ENCODE results near the gene GFOD2. TPM values are rescaled to one million over a fixed set of nuclear protein-coding genes. Genes with fewer than 3 reads are reported as not detected.

Gene GFOD2
- polyA plus RNA-seq, 3 donors, result 3.7 to 9.4 (median 3.8) TPM

DNA sequence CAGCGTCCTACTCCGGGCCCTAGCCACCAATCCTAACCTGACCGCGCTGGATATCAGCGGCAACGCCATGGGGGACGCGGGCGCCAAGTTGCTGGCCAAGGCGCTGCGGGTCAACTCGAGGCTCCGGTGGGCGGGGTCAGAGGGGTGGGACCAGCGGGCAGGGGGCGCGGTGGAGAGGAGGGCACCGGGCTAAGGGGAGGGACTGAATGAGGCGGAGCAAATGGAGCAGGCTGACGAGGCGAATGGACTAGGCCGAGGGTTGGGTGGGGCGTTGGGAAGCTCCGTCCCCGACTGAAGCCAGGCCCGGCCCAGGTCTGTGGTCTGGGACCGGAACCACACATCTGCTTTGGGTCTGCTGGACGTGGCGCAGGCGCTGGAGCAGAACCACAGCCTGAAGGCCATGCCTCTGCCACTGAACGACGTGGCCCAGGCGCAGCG lies 69.6 kb downstream of the GFOD2 start:
- Histone ChIP-seq H3K27ac (ENCODE audit: low read depth in 1 of 2, low read length in 2 of 2) (no peak overlapping the region), H3K9ac (ENCODE audit: insufficient read depth, low read length, poor library complexity, severe bottlenecking) (no peak overlapping the region), H3K36me3 (replicated peaks in 1 of 2; ENCODE audit: control insufficient read depth in 1 of 2, insufficient read depth in 2 of 2, low read length in 2 of 2) (no peaks in the 10 kb centered on the region), H3K4me1 (ENCODE audit: control insufficient read depth in 1 of 2, insufficient read depth in 2 of 2, low read length in 2 of 2) (peaks cover 5 to 10% of the 10 kb centered on the region in 2 donors), H3K9me3 (replicated peaks in 1 of 2; ENCODE audit: control insufficient read depth in 1 of 2, insufficient read depth in 1 of 2, low read length in 2 of 2) (no peaks in the 10 kb centered on the region), H3K79me2 (ENCODE audit: insufficient read depth, low read length) (no peaks in the 10 kb centered on the region), H3K4me2 (replicated peaks; ENCODE audit: extremely low read depth, low read length, poor library complexity, severe bottlenecking) (no peak overlapping the region), H2AFZ (ENCODE audit: insufficient read depth, low read depth, low read length, poor library complexity, severe bottlenecking) (no peak overlapping the region), H4K20me1 (ENCODE audit: insufficient read depth, low read length) (no peaks in the 10 kb centered on the region), H3K4me3 (replicated peaks in 1 of 3; ENCODE audit: low read depth in 2 of 3, low read length in 3 of 3) (no peak overlapping the region), H3K27me3 (ENCODE audit: control insufficient read depth in 2 of 2, insufficient read depth in 2 of 2, low read length in 2 of 2) (peaks cover 2 to 10% of the 10 kb centered on the region in 2 donors)
- Mint-ChIP-seq H3K27ac (no peak overlapping the region), H3K27me3 (ENCODE audit: low read depth in 3 of 3) (peaks cover 5 to 12% (median 12%) of the 10 kb centered on the region in 3 donors), H3K9me3 (peaks cover 0 to 1% (median 0%) of the 10 kb centered on the region in 7 donors), H3K36me3 (no peaks in the 10 kb centered on the region), H3K4me1 (peaks cover 3% of the 10 kb centered on the region), H3K4me3 (no peak overlapping the region)
- intact Hi-C loops (cut with micrococcal nuclease), result no loop called here
- WGBS (ENCODE audit: insufficient coverage), result 95% methylated on average over 30 of the region's 34 CpGs
- no peak for DNase-seq
- TF ChIP-seq, protein P1, sequence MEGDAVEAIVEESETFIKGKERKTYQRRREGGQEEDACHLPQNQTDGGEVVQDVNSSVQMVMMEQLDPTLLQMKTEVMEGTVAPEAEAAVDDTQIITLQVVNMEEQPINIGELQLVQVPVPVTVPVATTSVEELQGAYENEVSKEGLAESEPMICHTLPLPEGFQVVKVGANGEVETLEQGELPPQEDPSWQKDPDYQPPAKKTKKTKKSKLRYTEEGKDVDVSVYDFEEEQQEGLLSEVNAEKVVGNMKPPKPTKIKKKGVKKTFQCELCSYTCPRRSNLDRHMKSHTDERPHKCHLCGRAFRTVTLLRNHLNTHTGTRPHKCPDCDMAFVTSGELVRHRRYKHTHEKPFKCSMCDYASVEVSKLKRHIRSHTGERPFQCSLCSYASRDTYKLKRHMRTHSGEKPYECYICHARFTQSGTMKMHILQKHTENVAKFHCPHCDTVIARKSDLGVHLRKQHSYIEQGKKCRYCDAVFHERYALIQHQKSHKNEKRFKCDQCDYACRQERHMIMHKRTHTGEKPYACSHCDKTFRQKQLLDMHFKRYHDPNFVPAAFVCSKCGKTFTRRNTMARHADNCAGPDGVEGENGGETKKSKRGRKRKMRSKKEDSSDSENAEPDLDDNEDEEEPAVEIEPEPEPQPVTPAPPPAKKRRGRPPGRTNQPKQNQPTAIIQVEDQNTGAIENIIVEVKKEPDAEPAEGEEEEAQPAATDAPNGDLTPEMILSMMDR (IDR thresholded peaks at IDR 0.05), result no peak

DNA sequence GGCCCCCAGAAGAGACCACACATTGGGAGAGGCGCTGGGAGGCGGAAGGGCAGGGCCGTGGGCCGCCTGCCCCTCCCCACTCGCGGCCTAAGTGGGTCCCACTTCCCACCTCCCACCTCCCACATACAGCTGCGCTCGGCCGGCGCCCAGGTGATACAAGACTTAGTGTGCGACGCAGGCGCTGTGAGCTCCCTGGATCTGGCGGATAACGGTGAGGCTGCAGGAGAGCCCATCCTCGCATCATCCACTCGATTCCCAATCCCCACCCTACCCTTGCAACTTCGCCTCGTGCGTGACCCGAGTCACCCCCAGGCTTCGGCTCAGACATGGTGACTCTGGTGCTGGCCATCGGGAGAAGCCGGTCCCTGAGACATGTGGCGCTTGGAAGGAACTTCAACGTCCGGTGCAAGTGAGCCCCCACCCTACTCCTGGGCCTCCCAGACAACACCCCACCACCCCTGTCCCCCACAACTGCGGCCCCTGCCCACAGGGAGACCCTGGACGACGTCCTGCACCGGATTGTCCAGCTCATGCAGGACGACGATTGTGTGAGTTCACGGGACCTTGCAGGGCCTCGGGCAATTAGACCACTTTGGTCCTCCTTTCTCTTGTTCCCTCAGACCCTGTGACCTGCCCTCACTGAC lies 70.2 kb downstream of the GFOD2 start:
- intact Hi-C loops (cut with micrococcal nuclease), result no loop called here
- H4K20me1 ChIP-seq (ENCODE audit: insufficient read depth, low read length), result no peaks in the 10 kb centered on the region
- TF ChIP-seq, protein P1 (IDR thresholded peaks at IDR 0.05), result no peak
- no peaks in the 10 kb centered on the region for H3K36me3 ChIP-seq (replicated peaks in 1 of 2; ENCODE audit: control insufficient read depth in 1 of 2, insufficient read depth in 2 of 2, low read length in 2 of 2)
- H3K9ac ChIP-seq (ENCODE audit: insufficient read depth, low read length, poor library complexity, severe bottlenecking), result no peak overlapping the region
- WGBS (ENCODE audit: insufficient coverage), result 97% methylated on average over 27 of the region's 35 CpGs
- H3K9me3 ChIP-seq (replicated peaks in 1 of 2; ENCODE audit: control insufficient read depth in 1 of 2, insufficient read depth in 1 of 2, low read length in 2 of 2), result no peaks in the 10 kb centered on the region
- Mint-ChIP-seq H3K4me1 (peaks cover 5% of the 10 kb centered on the region), H3K27me3 (ENCODE audit: low read depth in 3 of 3) (peaks cover 12 to 18% (median 18%) of the 10 kb centered on the region in 3 donors), H3K36me3 (no peaks in the 10 kb centered on the region), H3K27ac (no peak overlapping the region), H3K9me3 (peaks cover 0 to 2% (median 0%) of the 10 kb centered on the region in 7 donors), H3K4me3 (no peak overlapping the region)
- no peak for DNase-seq
- H2AFZ ChIP-seq (ENCODE audit: insufficient read depth, low read depth, low read length, poor library complexity, severe bottlenecking), result no peak overlapping the region
- H3K4me1 ChIP-seq (ENCODE audit: control insufficient read depth in 1 of 2, insufficient read depth in 2 of 2, low read length in 2 of 2), result peaks cover 5 to 10% of the 10 kb centered on the region in 2 donors
- H3K27me3 ChIP-seq (ENCODE audit: control insufficient read depth in 2 of 2, insufficient read depth in 2 of 2, low read length in 2 of 2), result peaks cover 2 to 16% of the 10 kb centered on the region in 2 donors
- no peak overlapping the region for H3K4me3 ChIP-seq (replicated peaks in 1 of 3; ENCODE audit: low read depth in 2 of 3, low read length in 3 of 3)
- H3K27ac ChIP-seq (ENCODE audit: low read depth in 1 of 2, low read length in 2 of 2), result no peak overlapping the region
- no peaks in the 10 kb centered on the region for H3K79me2 ChIP-seq (ENCODE audit: insufficient read depth, low read length)
- H3K4me2 ChIP-seq (replicated peaks; ENCODE audit: extremely low read depth, low read length, poor library complexity, severe bottlenecking), result no peak overlapping the region
